SU-DHL-6 (cell line): ENCODE results near the gene ABCA13.
"Not testable (repeated sequence)": the region's sequence is repeated elsewhere in the genome, so short reads cannot be mapped to it uniquely, and the experiment has no call there.

Source experiments
- H2AFZ ChIP-seq: fragments of 200-600 bp; sonication (generic); 2 replicates; pipeline ENCODE4 v1.6.1; 2014; ENCODE audit warnings: low read depth, mild to moderate bottlenecking, moderate library complexity, mixed read lengths, antibody characterized with exemption, low read length; ENCODE audit not compliant: severe bottlenecking
- H3F3A ChIP-seq: fragments of 200-600 bp; shearing (Covaris generic); 2 replicates; pipeline ENCODE4 v1.6.0; 2016; ENCODE audit warnings: antibody characterized with exemption, mild to moderate bottlenecking; ENCODE audit not compliant: insufficient read depth
- H3K27ac ChIP-seq: fragments of 200-600 bp; sonication (generic); 2 replicates; pipeline ENCODE4 v1.5.1; 2016; ENCODE audit warnings: low read depth, mild to moderate bottlenecking, low read length, moderate library complexity, mixed read lengths
- H3K27me3 ChIP-seq: fragments of 200-600 bp; sonication (generic), shearing (Covaris generic); 2 replicates; pipeline ENCODE4 v1.6.0; 2014; ENCODE audit warnings: mild to moderate bottlenecking, low read length
- H3K36me3 ChIP-seq: fragments of 200-600 bp; sonication (generic); 2 replicates; pipeline ENCODE4 v1.6.1; 2014; ENCODE audit warnings: mild to moderate bottlenecking, low read length, mixed read lengths
- H3K4me2 ChIP-seq: fragments of 300-600, 200-600 bp; shearing (Covaris generic), sonication (generic); 2 replicates; pipeline ENCODE4 v1.6.0; 2014; ENCODE audit warnings: low read length, low read depth, mild to moderate bottlenecking; ENCODE audit not compliant: poor library complexity, severe bottlenecking
- H3K4me3 ChIP-seq: fragments of 200-600 bp; sonication (generic); 2 replicates; pipeline ENCODE4 v1.5.1; 2014; ENCODE audit warnings: antibody characterized with exemption, low read length, mild to moderate bottlenecking, mixed read lengths; ENCODE audit not compliant: insufficient read depth, poor library complexity, severe bottlenecking
- H3K79me2 ChIP-seq: fragments of 200-600 bp; sonication (generic); 2 replicates; pipeline ENCODE4 v1.6.1; 2014; ENCODE audit warnings: mild to moderate bottlenecking, low read length, moderate library complexity; ENCODE audit not compliant: insufficient read depth
- H3K9ac ChIP-seq: fragments of 200-600 bp; sonication (generic); 2 replicates; pipeline ENCODE4 v1.7.0; 2014; ENCODE audit warnings: mild to moderate bottlenecking, low read length
- H3K9me2 ChIP-seq: fragments of 200-600 bp; sonication (generic); replicated peaks from 2 replicates; pipeline ENCODE4 v1.6.1; 2014; ENCODE audit warnings: low read length; ENCODE audit not compliant: insufficient read depth
- H3K9me3 ChIP-seq: fragments of 200-600 bp; sonication (generic); 2 replicates; pipeline ENCODE4 v1.6.1; 2014; ENCODE audit warnings: low read length, mixed read lengths; ENCODE audit not compliant: insufficient read depth
- H4K20me1 ChIP-seq: fragments of 200-600 bp; sonication (generic); 2 replicates; pipeline ENCODE4 v1.6.1; 2014; ENCODE audit warnings: low read depth, mild to moderate bottlenecking, antibody characterized with exemption, low read length, moderate library complexity, mixed read lengths
- CTCF ChIP-seq: fragments of 200-600 bp; sonication (generic); IDR thresholded peaks from one replicate; pipeline ENCODE4 v1.5.1; 2017; ENCODE audit warnings: antibody characterized with exemption, mild to moderate bottlenecking, low read length, moderate library complexity; ENCODE audit not compliant: insufficient read depth, poor library complexity, severe bottlenecking
- EZH2phosphoT487 ChIP-seq: fragments of 200-600 bp; sonication (generic), shearing (Covaris generic); conservative IDR thresholded peaks from 2 replicates; pipeline ENCODE4 v1.6.1; 2018; ENCODE audit warnings: mild to moderate bottlenecking, antibody characterized with exemption, low read length, moderate library complexity, mixed read lengths

The ABCA13 gene

GRCh38 chr7:48141521-48141920 is 29.7 kb upstream of the ABCA13 start:
- H3K9ac ChIP-seq = no peak overlapping the region
- H3K4me3 ChIP-seq = no peak overlapping the region
- no peaks in the 10 kb centered on the region for H3K9me2 ChIP-seq
- no peak overlapping the region for H3K4me2 ChIP-seq
- no peaks in the 10 kb centered on the region for H3K27me3 ChIP-seq
- no peaks in the 10 kb centered on the region for H3K36me3 ChIP-seq
- no peak overlapping the region for H3K27ac ChIP-seq
- no peaks in the 10 kb centered on the region for H3F3A ChIP-seq
- H4K20me1 ChIP-seq = no peaks in the 10 kb centered on the region
- no peaks in the 10 kb centered on the region for H3K9me3 ChIP-seq
- TF ChIP-seq CTCF (no peak), EZH2phosphoT487 (no peak)
- no peak overlapping the region for H2AFZ ChIP-seq
- no peaks in the 10 kb centered on the region for H3K79me2 ChIP-seq

- Histone ChIP-seq H4K20me1 (no peaks in the 10 kb centered on the region), H3K79me2 (no peaks in the 10 kb centered on the region), H3K9me3 (no peaks in the 10 kb centered on the region), H3K27ac (no peak overlapping the region), H3K27me3 (no peaks in the 10 kb centered on the region), H2AFZ (no peak overlapping the region), H3K36me3 (no peaks in the 10 kb centered on the region), H3F3A (no peaks in the 10 kb centered on the region), H3K4me2 (no peak overlapping the region), H3K9me2 (no peaks in the 10 kb centered on the region), H3K9ac (no peak overlapping the region), H3K4me3 (no peak overlapping the region)
- TF ChIP-seq EZH2phosphoT487 = no peak
- TF ChIP-seq CTCF = no peak
Observed at GRCh38 chr7:48144291-48144768, 26.9 kb upstream of the ABCA13 start.

- Histone ChIP-seq H3K4me3 (no peak overlapping the region), H4K20me1 (no peaks in the 10 kb centered on the region), H3K36me3 (no peaks in the 10 kb centered on the region), H3K9me2 (no peaks in the 10 kb centered on the region), H3K27ac (no peak overlapping the region), H3F3A (no peaks in the 10 kb centered on the region), H3K9me3 (no peaks in the 10 kb centered on the region), H3K4me2 (no peak overlapping the region), H2AFZ (no peak overlapping the region), H3K27me3 (no peaks in the 10 kb centered on the region), H3K79me2 (no peaks in the 10 kb centered on the region), H3K9ac (no peak overlapping the region)
- TF ChIP-seq EZH2phosphoT487 (no peak), CTCF (no peak)
Observed at GRCh38 chr7:48147078-48147591, 24.1 kb upstream of the ABCA13 start.

GRCh38 chr7:48147690-48148089 is 23.6 kb upstream of the ABCA13 start:
- not testable (repeated sequence) for H3K36me3 ChIP-seq, H3K9me3 ChIP-seq, H3K27me3 ChIP-seq, H3K4me3 ChIP-seq, H4K20me1 ChIP-seq, H3K9ac ChIP-seq, H3F3A ChIP-seq, H3K27ac ChIP-seq, H2AFZ ChIP-seq, H3K79me2 ChIP-seq, H3K4me2 ChIP-seq, H3K9me2 ChIP-seq
